MM.1S (cell line): ENCODE data around the gene DMBT1.

Experiments
- DNase-seq: peaks from one replicate; pipeline ENCODE4 v3.0.0-alpha.2; 2015
- H2AFZ ChIP-seq: fragments of 300-600 bp; sonication (generic); 2 replicates; pipeline ENCODE4 v1.6.0; 2016; ENCODE audit warnings: antibody characterized with exemption, low read length
- H3F3A ChIP-seq: fragments of 300-600 bp; sonication (generic); 2 replicates; pipeline ENCODE4 v1.6.1; 2016; ENCODE audit warnings: mild to moderate bottlenecking, antibody characterized with exemption, low read length, moderate library complexity, mixed read lengths; ENCODE audit not compliant: insufficient read depth
- H3K27ac ChIP-seq: fragments of 300-600 bp; sonication (generic); 2 replicates; pipeline ENCODE4 v1.5.1; 2016; ENCODE audit warnings: mild to moderate bottlenecking, low read length
- H3K27me3 ChIP-seq: fragments of 300-600 bp; sonication (generic); replicated peaks from 2 replicates; pipeline ENCODE4 v1.6.0; 2016; ENCODE audit warnings: low read length; ENCODE audit not compliant: insufficient read depth
- H3K36me3 ChIP-seq: fragments of 300-600 bp; sonication (generic); replicated peaks from 2 replicates; pipeline ENCODE4 v1.6.1; 2016; ENCODE audit warnings: mild to moderate bottlenecking, low read length, mixed read lengths; ENCODE audit not compliant: insufficient read depth
- H3K4me1 ChIP-seq: fragments of 300-600 bp; sonication (generic); 2 replicates; pipeline ENCODE4 v1.6.1; 2016; ENCODE audit warnings: low read length, mixed read lengths
- H3K4me2 ChIP-seq: fragments of 300-600 bp; sonication (generic); 2 replicates; pipeline ENCODE4 v1.6.0; 2016; ENCODE audit warnings: low read depth, low read length
- H3K4me3 ChIP-seq: fragments of 300-600 bp; sonication (generic); 2 replicates; pipeline ENCODE4 v1.5.1; 2016; ENCODE audit warnings: low read length, mixed read lengths
- H3K79me2 ChIP-seq: fragments of 300-600 bp; sonication (generic); 2 replicates; pipeline ENCODE4 v1.6.1; 2016; ENCODE audit warnings: mixed run types, low read length, mixed read lengths
- H3K9ac ChIP-seq: fragments of 300-600 bp; sonication (generic); 2 replicates; pipeline ENCODE4 v1.6.1; 2016; ENCODE audit warnings: low read length, mixed read lengths
- H3K9me2 ChIP-seq: fragments of 300-600 bp; sonication (generic); replicated peaks from 2 replicates; pipeline ENCODE4 v1.6.1; 2016; ENCODE audit warnings: mild to moderate bottlenecking, low read length, mixed read lengths; ENCODE audit not compliant: insufficient read depth
- H3K9me3 ChIP-seq: fragments of 300-600 bp; sonication (generic); replicated peaks from 2 replicates; pipeline ENCODE4 v1.6.1; 2016; ENCODE audit warnings: mild to moderate bottlenecking, low read length, mixed read lengths; ENCODE audit not compliant: insufficient read depth
- H4K20me1 ChIP-seq: fragments of 300-600 bp; sonication (generic); 2 replicates; pipeline ENCODE4 v1.6.1; 2016; ENCODE audit warnings: mild to moderate bottlenecking, low read length, moderate library complexity, mixed read lengths; ENCODE audit not compliant: insufficient read depth
- EZH2 ChIP-seq: fragments of 300-600 bp; sonication (generic); optimal IDR thresholded peaks from 2 replicates; pipeline ENCODE3; 2017; ENCODE audit warnings: low read depth, mild to moderate bottlenecking, antibody characterized with exemption, low read length, mixed read lengths
- EZH2phosphoT487 ChIP-seq: fragments of 300-600 bp; sonication (generic); IDR thresholded peaks from 2 replicates; pipeline ENCODE4 v1.6.1; 2018; ENCODE audit warnings: antibody characterized with exemption, low read length
- TF ChIP-seq, protein P1 (sequence below): fragments of 300-600 bp; sonication (generic); IDR thresholded peaks from 2 replicates; pipeline ENCODE4 v1.5.1; 2016; ENCODE audit warnings: antibody characterized with exemption, low read length, mixed read lengths

DMBT1 gene

DNA sequence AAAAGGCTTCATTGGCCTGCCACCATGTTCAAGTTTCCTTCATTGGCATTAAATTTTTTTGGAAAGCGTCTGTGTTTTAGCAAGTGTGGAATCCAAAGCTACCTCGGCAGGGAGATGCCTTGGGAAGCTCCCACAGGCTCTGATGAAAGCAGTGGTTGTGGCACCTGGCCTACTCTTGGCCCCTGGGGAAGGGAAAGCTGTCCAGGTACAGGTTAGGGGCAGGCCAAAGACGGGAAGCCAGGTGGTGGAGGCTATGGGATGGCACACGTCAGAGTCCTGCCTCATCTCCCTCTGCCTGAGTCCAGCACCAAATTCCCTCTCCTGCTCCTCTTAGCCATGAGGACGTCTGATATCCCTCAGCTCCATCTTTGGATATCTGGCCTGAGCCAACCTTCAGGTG, 89.3 kb downstream of the DMBT1 start:
- H3K4me3 ChIP-seq: no peak overlapping the region
- no peaks in the 10 kb centered on the region for H3K36me3 ChIP-seq
- no peaks in the 10 kb centered on the region for H3K9me2 ChIP-seq
- TF ChIP-seq EZH2phosphoT487 (no peak), EZH2 (no peak)
- TF ChIP-seq, protein P1, sequence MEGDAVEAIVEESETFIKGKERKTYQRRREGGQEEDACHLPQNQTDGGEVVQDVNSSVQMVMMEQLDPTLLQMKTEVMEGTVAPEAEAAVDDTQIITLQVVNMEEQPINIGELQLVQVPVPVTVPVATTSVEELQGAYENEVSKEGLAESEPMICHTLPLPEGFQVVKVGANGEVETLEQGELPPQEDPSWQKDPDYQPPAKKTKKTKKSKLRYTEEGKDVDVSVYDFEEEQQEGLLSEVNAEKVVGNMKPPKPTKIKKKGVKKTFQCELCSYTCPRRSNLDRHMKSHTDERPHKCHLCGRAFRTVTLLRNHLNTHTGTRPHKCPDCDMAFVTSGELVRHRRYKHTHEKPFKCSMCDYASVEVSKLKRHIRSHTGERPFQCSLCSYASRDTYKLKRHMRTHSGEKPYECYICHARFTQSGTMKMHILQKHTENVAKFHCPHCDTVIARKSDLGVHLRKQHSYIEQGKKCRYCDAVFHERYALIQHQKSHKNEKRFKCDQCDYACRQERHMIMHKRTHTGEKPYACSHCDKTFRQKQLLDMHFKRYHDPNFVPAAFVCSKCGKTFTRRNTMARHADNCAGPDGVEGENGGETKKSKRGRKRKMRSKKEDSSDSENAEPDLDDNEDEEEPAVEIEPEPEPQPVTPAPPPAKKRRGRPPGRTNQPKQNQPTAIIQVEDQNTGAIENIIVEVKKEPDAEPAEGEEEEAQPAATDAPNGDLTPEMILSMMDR: no peak
- no peaks in the 10 kb centered on the region for H3K27me3 ChIP-seq
- no peak overlapping the region for H3K9ac ChIP-seq
- H3K79me2 ChIP-seq: no peaks in the 10 kb centered on the region
- H3F3A ChIP-seq: no peaks in the 10 kb centered on the region
- H2AFZ ChIP-seq: no peak overlapping the region
- no peak overlapping the region for H3K27ac ChIP-seq
- no peaks in the 10 kb centered on the region for H3K9me3 ChIP-seq
- no peaks in the 10 kb centered on the region for H3K4me1 ChIP-seq
- DNase-seq: no peak
- no peak overlapping the region for H3K4me2 ChIP-seq
- H4K20me1 ChIP-seq: no peaks in the 10 kb centered on the region

DNA sequence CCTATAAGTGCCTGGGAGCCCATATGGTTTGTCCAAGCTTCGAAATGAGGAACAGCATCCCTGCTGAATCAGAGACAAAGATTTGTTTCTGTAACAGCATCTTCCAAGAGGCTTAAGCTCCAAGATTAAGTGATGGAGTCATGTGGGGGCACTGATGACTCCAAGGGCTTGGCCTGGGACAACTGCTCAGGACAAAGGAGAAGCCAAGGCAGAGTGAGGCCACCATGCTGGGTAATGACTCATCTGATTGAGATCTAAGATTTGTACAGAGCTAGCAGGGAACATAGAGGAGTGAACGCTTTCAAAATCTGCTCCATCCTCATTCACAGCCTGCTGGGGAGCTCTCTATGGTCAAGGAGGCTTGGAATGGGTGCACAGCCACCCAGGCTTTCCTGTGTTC, 89.8 kb downstream of the DMBT1 start:
- Histone ChIP-seq H3K9me2 (no peaks in the 10 kb centered on the region), H3K79me2 (no peaks in the 10 kb centered on the region), H3K4me1 (no peaks in the 10 kb centered on the region), H4K20me1 (no peaks in the 10 kb centered on the region), H3K9ac (no peak overlapping the region), H3K36me3 (no peaks in the 10 kb centered on the region), H3K27me3 (no peaks in the 10 kb centered on the region), H3F3A (no peaks in the 10 kb centered on the region), H3K9me3 (no peaks in the 10 kb centered on the region), H2AFZ (no peak overlapping the region), H3K4me2 (no peak overlapping the region), H3K4me3 (no peak overlapping the region), H3K27ac (no peak overlapping the region)
- DNase-seq: no peak
- TF ChIP-seq EZH2phosphoT487 (no peak), EZH2 (no peak)
- TF ChIP-seq, protein P1: no peak

DNA sequence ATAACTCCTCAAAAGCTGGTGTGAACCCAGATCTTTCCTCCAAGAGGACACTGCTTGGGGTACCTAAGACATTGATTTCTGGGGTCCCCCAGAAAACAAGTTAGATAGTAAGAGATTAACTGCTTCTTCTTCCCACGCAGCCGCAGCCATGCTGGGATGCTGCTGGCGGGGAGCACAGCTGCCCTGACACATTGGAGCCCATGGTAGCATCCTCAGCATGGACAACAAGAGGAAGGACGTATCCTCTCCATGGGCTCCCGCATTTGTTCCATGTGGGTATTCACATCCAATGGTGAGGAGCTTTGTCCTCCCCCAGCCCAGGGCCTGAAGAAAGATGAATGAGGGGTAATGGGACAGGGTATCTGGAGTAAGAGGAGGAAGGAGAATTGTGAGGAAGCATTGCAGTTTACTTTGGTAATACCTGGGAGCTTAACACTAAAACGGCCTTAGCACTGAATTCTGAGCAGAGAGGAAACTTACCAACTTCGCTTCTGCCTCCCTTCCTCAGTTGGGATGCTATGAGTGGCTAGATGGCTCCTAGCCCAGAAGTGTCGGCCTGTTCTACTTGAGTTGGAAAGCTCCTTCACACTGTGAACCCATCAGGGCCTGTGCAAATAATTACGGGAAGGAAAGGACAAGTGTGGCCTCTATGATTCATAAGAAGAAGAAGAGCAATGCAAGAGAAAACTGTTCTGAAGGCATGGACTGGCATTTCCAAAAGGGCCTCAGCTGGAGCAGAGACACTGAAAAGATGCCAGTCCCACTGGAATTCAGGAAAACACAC, 95.2 kb downstream of the DMBT1 start:
- H3K27ac ChIP-seq: no peak overlapping the region
- H3K4me3 ChIP-seq: no peak overlapping the region
- no peaks in the 10 kb centered on the region for H3K9me2 ChIP-seq
- H3K79me2 ChIP-seq: no peaks in the 10 kb centered on the region
- no peak overlapping the region for H3K9ac ChIP-seq
- H4K20me1 ChIP-seq: no peaks in the 10 kb centered on the region
- no peak for TF ChIP-seq EZH2
- TF ChIP-seq EZH2phosphoT487: no peak
- TF ChIP-seq, protein P1: no peak
- H3K4me2 ChIP-seq: no peak overlapping the region
- no peak overlapping the region for H2AFZ ChIP-seq
- H3K9me3 ChIP-seq: no peaks in the 10 kb centered on the region
- H3K36me3 ChIP-seq: no peaks in the 10 kb centered on the region
- no peaks in the 10 kb centered on the region for H3F3A ChIP-seq
- H3K27me3 ChIP-seq: no peaks in the 10 kb centered on the region
- DNase-seq: no peak
- H3K4me1 ChIP-seq: no peaks in the 10 kb centered on the region
